CD4-positive, alpha-beta T cell treated with Interleukin-15 for 1 hour (primary cell): ENCODE results near the gene HSF4.
A peak's percentile ranks its signal among the peaks of the same experiment; 100 is the strongest.

ENCODE experiments used
- DNase-seq: peaks from one replicate; pipeline ENCODE4 v3.0.0-alpha.2; 2020

The HSF4 gene

GRCh38 chr16:67202956-67203493 is 38.5 kb downstream of the HSF4 start:
- no peak for DNase-seq

GRCh38 chr16:67204076-67204475 is 39.5 kb downstream of the HSF4 start:
- DNase-seq = no peak

- no peak for DNase-seq
Measured at GRCh38 chr16:67206129-67206837, 41.7 kb downstream of the HSF4 start.

DNA sequence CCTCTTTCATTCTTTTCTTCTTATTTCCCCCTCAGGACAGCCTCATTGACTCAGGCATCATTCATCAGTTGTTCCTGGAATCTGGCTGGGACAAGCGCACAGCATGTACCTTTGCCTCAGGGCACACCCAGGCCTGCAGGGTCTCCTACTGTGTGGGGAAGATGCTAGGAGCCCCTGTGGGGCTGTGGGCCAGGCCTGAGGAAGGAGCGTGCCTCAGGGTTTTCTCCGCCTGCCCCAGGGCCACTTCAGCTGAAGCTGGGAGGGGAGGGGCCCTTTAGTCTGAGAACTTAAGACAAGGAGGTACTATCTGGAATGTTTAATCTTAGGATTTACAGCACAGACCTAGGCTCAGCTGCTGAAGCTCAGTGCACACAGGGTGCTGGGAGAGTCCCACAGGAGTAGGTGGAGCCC is 42.3 kb downstream of the HSF4 start:
- no peak for DNase-seq

GRCh38 chr16:67207249-67208091 is 42.9 kb downstream of the HSF4 start:
- no peak for DNase-seq

- DNase-seq = no peak
Measured at GRCh38 chr16:67208154-67208896, 43.8 kb downstream of the HSF4 start.

DNA sequence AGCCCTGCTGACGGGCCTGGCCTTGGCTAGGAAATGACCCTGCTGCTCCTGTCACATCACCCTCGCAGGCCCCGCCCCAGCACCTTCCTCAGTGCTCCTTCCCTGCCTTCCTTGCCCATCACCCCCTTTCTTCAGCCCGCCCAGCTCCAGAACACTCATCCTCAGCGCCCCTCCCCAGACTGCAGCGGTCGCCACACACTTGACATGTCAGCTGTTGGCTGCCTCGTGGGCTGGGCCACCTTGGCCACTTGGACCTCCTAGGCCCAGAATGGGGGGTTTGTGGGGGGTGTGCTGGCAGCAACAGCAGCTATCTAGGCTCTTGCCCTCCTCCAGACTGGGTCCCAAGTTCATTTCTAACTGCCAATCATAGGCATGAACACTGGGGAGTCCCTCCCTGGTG is 45.0 kb downstream of the HSF4 start:
- DNase-seq = no peak

GRCh38 chr16:67210069-67210937 is 45.8 kb downstream of the HSF4 start:
- no peak for DNase-seq

GRCh38 chr16:67211674-67212073 is 47.1 kb downstream of the HSF4 start:
- no peak for DNase-seq

- DNase-seq = no peak
Measured at GRCh38 chr16:67212766-67213165, 48.2 kb downstream of the HSF4 start.

- DNase-seq = no peak
Measured at GRCh38 chr16:67213197-67214019, 48.9 kb downstream of the HSF4 start.

GRCh38 chr16:67215706-67216105 is 51.2 kb downstream of the HSF4 start:
- DNase-seq = no peak

GRCh38 chr16:67216612-67217490 is 52.3 kb downstream of the HSF4 start:
- DNase-seq = peak; percentile 27
